GM19372 (cell line): ENCODE results near the gene EGFLAM.
"Not testable (repeated sequence)": the region's sequence is repeated elsewhere in the genome, so short reads cannot be mapped to it uniquely, and the experiment has no call there.

Experiments used
- ATAC-seq: cut with Tn5 transposase; IDR thresholded peaks from one replicate; pipeline ENCODE4 v1.9.1; 2021; ENCODE audit warnings: mild to moderate bottlenecking, low read depth, moderate library complexity; ENCODE audit not compliant: unreplicated experiment

EGFLAM gene

DNA sequence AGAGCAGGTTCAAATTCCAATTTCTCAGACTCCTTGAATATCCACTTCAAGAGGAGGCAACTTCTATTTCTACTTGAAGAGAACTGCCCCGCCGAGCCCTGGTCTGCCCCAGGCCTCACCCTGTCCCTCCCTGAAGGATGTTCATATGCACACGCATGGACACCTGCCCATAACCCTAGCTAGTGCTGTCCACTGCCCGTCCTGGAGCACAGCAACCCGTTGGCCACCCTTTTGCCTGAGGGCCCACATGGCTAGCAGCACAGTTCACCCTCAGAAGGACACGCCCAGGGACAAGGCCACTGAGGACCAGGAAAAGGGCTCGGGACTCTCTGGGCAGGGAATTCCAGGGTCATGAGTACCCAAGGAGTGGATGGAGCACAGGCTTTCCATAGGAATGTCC, 63.6 kb downstream of the EGFLAM start:
- no peak for ATAC-seq

DNA sequence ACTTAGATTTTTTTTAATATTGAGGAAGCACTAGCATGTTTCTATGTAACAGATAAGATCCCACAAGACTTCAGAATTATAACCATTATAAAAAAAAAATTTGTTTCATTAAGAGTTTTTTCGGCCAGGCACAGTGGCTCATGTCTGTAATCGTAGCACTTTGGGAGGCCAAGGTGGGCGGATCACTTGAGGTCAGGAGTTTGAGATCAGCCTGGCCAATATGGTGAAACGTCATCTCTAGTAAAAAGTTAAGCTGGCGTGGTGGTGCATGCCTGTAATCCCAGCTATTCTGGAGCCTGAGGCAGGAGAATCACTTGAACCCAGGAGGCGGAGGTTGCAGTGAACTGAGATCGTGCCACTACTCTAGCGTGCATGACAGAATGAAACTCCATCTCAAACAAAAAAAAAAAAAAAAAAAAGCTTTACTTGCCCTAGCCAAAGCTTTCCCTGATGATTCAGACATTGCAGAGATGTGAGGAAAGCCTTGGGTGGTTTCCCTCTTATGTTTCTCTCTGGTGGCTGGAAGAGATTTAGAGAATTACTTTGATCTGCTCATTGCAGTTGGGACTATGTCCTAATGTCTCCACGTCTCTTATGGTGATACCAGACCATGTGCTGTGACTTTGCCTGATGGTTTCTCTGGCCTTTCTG, 65.4 kb downstream of the EGFLAM start:
- ATAC-seq, result no peak

- no peak for ATAC-seq
These were observed 70.9 kb downstream of the EGFLAM start for GRCh38 chr5:38329132-38329715.

DNA sequence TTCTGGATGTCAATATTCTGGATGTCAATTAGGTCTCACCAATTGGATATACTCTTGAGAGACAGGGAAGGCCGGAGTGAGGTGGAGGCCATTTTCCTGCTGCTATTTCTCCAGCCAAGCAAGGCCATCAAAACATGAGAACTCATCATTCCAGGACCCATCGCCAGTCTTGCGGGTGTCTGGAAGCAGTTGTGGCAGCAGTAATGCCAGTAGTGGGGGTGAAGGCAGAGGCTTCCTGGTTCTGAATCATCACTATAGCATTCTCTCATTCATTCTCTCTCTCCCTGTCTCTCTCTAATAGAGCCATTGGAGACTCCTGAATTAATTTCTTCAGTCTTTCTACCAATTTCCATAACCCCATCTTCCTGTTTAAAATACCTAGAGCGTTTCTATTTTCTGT, 71.8 kb downstream of the EGFLAM start:
- ATAC-seq, result no peak

- ATAC-seq, result no peak
These were observed 73.5 kb downstream of the EGFLAM start for GRCh38 chr5:38331831-38332230.

- not testable (repeated sequence) for ATAC-seq
These were observed 74.8 kb downstream of the EGFLAM start for GRCh38 chr5:38333181-38333580.

DNA sequence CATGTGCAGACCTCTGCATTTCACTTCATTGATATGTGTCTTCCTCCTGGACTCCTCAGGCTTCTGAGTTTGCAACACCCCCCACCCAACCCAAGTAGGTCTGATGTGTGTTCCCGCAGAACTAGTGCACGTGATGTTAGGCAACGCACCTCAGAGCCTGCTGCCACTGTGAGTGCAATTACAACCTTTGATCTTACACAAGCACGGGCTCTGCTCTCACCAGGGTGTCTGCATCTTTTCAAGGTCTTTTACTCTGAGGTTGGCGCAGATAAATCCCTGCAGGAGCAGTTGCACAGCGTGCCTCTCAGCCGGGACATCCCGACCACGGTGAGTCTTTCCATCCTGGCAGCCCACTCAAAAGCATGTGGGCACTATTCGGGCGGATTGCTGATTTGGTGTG, 80.1 kb downstream of the EGFLAM start:
- no peak for ATAC-seq

DNA sequence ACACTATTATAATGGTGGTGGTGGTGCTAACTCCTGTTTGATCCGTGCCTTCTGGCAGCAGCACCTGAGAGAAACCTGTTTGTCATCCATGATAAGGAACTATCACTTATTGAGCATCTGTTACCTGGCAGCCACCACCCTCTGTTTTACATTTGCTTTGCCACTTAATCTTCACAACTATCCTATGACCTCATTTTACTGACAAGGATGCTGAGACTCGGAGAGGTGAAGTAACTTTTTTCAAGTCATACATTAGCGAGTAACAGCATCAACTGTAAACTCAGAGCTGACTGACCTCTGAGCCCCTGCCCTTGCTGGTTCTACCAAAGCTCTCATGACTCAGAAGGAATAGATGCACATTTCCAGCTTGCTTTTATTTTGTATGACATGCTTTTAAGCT, 81.1 kb downstream of the EGFLAM start:
- no peak for ATAC-seq

- no peak for ATAC-seq
These were observed 82.7 kb downstream of the EGFLAM start for GRCh38 chr5:38341056-38341455.

- ATAC-seq, result no peak
These were observed 83.3 kb downstream of the EGFLAM start for GRCh38 chr5:38341641-38342040.

DNA sequence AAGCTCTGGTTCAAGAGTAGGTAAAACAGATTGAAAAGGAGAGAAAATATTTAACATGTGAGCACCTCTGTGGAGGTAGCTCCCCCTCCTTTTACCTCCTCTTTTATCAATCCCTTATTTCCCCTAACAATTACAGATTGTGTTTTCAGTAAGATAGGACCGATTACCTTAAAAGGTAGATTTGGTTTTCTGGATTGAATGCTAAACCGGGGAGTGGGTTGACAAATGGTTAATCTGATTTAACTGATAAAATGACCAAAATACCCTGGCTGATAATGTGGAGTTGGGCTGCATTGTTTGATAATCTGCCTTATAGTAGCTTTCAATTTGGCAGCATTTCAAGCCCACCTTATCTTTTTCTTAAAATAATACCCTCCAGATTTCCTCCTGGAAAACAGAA, 83.9 kb downstream of the EGFLAM start:
- ATAC-seq, result no peak

- ATAC-seq, result no peak
These were observed 86.5 kb downstream of the EGFLAM start for GRCh38 chr5:38344891-38345290.

DNA sequence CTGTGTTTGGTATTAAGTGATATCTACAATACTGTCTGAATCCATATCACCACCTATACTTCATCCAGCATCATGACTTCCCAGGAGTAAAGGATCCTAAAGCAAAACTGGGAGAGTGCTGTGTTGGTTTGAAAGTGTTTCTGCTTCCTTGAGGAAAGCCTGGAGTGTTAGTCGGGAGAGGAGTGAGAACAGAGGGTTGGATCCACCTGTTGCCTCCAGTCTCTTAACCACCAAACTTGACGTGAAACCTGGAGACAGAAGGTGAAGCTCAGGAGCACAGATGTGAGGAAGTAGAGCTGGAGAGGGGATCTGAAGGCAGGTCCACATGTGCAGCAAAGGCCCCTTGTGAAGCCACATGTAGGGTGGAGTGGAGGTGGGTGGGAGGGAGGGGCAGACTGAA, 88.2 kb downstream of the EGFLAM start:
- no peak for ATAC-seq

DNA sequence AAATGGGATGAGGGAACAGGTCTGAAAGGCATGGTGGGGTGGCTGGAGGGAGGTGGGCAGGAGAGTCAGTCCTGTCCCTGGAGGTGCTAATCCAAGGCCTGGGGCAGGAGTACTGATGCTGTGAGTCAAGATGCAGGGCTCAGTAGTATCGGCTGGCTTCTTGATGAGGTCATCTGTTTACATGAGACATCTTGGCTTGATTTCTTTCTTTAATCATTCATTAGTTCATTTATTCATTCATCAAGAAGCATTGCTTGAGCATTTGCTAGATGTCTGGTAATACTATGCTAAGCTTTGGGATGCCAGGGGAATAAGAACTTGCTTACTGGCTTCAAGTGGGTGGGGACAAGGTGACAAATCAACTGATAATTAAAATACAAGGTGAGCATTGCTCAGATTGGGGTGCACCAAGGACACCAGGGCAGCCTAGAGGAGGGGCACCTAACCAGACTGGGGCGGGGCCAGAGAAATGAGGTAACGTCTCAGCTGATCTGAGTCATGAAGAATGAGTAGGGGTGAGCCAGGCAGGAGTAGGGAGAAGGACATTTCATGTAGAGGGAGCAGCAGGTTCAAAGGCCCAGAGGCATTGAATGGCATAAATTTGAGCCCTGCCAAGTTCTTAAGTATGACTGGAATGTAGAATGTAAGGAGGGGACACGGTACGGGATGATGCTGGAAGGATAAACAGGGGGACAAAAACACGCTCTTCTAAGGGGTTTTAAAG, 88.8 kb downstream of the EGFLAM start:
- no peak for ATAC-seq

- no peak for ATAC-seq
These were observed 89.5 kb downstream of the EGFLAM start for GRCh38 chr5:38347896-38348295.

DNA sequence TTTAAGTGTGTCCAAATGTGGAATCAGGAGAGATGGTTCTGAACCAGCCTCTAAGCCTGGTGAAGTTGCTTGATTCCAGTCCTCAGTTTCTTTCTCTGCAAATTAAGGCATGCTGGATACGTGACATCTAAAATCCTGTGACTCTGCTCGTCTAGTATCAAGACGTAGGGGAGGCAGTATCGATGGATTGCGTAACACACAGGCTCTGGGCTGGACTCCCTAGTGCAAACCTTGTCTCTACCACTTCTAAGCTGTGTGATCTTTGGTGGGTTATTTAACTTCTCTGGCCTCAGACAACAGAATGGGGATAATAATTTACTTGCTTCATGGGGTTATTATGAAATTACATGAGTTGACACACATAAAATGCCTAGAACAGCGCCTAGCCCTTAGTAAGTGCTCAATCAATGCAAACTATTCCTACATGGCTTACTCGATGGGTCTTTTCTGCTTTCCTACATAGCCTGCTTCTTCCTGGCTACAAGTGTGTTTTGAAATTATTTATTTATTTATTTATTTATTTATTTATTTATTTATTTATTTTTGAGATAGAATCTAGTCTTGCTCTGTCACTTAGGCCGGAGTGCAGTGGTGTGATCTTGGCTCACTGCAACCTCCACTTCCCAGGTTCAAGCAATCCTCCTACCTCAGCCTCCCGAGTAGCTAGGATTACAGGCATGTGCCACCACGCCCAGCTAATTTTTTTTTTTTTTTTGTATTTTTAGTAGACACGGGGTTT, 102.1 kb downstream of the EGFLAM start:
- ATAC-seq, result no peak

DNA sequence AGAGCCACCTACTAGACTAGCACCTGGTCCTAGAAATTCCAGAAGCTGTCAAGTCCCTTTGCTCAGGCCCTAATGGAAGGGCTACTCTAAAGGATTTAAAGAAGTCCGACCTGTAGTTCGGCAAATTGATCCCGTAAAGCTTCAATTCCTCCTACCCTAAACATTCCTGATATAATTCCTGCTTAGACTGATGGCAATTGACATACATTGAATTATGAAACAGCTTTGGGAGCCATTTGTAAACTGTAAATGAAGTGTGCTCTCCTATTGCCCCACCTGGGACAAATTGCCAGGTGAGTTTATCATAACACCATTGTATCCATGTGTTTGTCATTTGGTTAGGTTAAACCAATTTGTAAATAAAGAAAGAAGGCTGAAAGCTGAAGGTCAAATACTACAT, 104.4 kb downstream of the EGFLAM start:
- ATAC-seq, result no peak

- no peak for ATAC-seq
These were observed 106.5 kb downstream of the EGFLAM start for GRCh38 chr5:38364825-38365224.

DNA sequence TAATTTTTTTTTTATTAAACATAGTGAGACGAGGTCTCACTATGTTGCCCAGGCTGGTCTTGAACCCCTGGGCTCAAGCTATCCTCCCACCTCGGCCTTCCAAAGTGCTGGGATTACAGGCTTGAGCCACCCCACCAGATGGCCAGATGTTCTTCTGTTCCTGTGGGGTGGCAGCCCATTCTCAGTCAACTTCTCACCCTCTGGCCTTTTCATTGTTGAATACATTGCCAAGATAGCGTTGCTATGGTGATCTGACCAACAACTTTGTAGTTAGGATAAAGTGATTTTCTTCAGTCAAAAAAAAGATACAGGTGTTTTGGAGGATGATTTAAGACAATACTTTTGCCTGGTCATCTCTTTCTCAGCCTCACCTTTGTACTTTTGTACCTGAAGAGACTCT, 109.1 kb downstream of the EGFLAM start:
- ATAC-seq, result no peak

DNA sequence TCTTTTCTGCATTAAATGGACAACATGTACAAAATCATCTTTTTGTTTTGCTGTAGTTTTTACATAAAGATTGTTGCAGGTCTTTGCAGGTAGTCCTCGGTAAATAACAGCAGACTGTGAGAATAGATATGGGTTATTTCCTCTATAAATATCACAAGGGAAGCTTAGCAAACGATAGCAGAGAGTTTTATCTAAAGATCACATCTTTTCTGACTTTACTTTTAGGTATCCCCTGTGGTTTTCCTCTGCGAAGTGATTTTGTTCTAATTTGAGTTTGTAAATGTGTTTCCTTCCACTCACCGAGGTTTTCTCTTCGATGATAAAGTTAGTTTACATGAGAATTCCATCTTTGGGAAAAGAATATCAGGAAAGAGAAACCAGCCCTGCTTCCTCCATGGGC, 109.6 kb downstream of the EGFLAM start:
- ATAC-seq, result no peak

- no peak for ATAC-seq
These were observed 111.3 kb downstream of the EGFLAM start for GRCh38 chr5:38369692-38370091.
